Testis (tissue), 3 donors: ENCODE measurements around the gene SLC38A5. TPM values are rescaled to one million over a fixed set of nuclear protein-coding genes. Genes with fewer than 3 reads are reported as not detected.

ENCODE experiments used
- DNase-seq: peaks from one replicate; pipeline ENCODE4 v3.0.0-alpha.2; 2019
- H3K27ac ChIP-seq, 2 donors: fragments of 200-600 bp; sonication (generic); one replicate each; pipeline ENCODE4 v1.5.1; 2019
- H3K27me3 ChIP-seq: fragments of 200-600 bp; sonication (generic); one replicate; pipeline ENCODE4 v1.5.1; 2019
- H3K36me3 ChIP-seq: fragments of 200-600 bp; sonication (generic); one replicate; pipeline ENCODE4 v1.5.1; 2017; ENCODE audit warnings: low read depth; ENCODE audit errors: missing control alignments
- H3K4me1 ChIP-seq: fragments of 200-600 bp; sonication (generic); one replicate; pipeline ENCODE4 v1.5.1; 2019
- H3K4me3 ChIP-seq, 2 donors: fragments of 200-600 bp; sonication (generic); one replicate each; pipeline ENCODE4 v1.5.1; 2017 to 2019
- H3K9me3 ChIP-seq: fragments of 200-600 bp; sonication (generic); one replicate; pipeline ENCODE4 v1.5.1; 2017
- POLR2A ChIP-seq: fragments of 450-650 bp; IDR thresholded peaks from one replicate; pipeline ENCODE4 v1.6.1; 2017; ENCODE audit warnings: antibody characterized with exemption, mild to moderate bottlenecking, moderate library complexity
- WGBS, 2 donors: methylation state at CpG; one replicate each; pipeline ENCODE4 v1.1.5; 2018; 5-methylcytosine and 5-hydroxymethylcytosine counted together
- intact Hi-C: fragments of 100-400 bp; cut with DNase I; formaldehyde crosslinking; loops from one replicate; pipeline ENCODE4 v1.15.1; 2023; ENCODE audit warnings: low total_unique reads
- polyA plus RNA-seq: library from polyadenylated mRNA; stranded (reverse); fragments of 350-450 nt; fragmentation: Illumina TruSeq; extraction: RNeasy Lipid Tissue Mini Kit (QIAGEN cat#74804); gene quantifications from one replicate; pipeline ENCODE4 v1.2.3, GENCODE V29; 2014; ENCODE audit warnings: low read depth, low replicate concordance; ENCODE audit not compliant: insufficient read depth
- total RNA-seq, 2 donors: library from RNA; depleted of rRNA; stranded (reverse); fragments of >200 nt; gene quantifications; one replicate each; pipeline ENCODE4 v1.2.3, GENCODE V29; 2016
- TF ChIP-seq, protein P1 (sequence below), 3 experiments: fragments of 450-650 bp in 2 of 3; fragments of 200-600 bp in 1 of 3; sonication (generic) in 1 of 3; IDR thresholded peaks; one replicate each; pipeline ENCODE4 v1.5.1; 2016 to 2019; ENCODE audit warnings: antibody characterized with exemption in 3 of 3, mild to moderate bottlenecking in 2 of 3, moderate library complexity in 1 of 3

Gene SLC38A5
- total and polyA plus RNA-seq, 3 donors from 2014 or later, result 2.5 to 4.2 (median 3.5) TPM

DNA sequence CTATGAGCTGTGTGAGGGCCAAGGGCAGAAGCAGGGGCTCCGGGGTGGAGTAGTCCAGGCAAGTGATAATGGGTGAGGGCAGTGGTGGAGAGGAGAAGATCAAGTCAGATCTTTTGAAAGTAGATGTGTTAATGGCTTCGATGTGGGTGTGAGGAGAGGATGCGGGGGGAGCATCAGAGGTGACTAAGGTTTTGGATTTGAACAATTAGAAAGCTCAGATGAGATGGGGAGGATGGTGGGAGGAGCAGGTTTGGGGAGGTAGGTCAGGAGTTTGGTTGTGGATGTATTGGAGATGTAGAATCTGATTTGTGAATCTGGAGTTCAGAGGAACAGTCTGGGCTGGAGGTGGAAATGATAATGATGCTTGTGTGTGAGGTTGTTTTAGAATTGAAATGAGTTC lies 10.5 kb upstream of the SLC38A5 start:
- DNase-seq, result no peak
- intact Hi-C loops, result no loop called here
- H3K27ac ChIP-seq, result no peak overlapping the region
- 94 to 96% methylated on average over 3 of the region's 3 CpGs for WGBS, 2 donors
- no peaks in the 10 kb centered on the region for H3K36me3 ChIP-seq
- H3K9me3 ChIP-seq, result no peaks in the 10 kb centered on the region
- H3K27me3 ChIP-seq, result no peaks in the 10 kb centered on the region
- H3K4me1 ChIP-seq, result no peaks in the 10 kb centered on the region
- H3K4me3 ChIP-seq, result no peak overlapping the region
- no peak for TF ChIP-seq POLR2A
- TF ChIP-seq, protein P1, sequence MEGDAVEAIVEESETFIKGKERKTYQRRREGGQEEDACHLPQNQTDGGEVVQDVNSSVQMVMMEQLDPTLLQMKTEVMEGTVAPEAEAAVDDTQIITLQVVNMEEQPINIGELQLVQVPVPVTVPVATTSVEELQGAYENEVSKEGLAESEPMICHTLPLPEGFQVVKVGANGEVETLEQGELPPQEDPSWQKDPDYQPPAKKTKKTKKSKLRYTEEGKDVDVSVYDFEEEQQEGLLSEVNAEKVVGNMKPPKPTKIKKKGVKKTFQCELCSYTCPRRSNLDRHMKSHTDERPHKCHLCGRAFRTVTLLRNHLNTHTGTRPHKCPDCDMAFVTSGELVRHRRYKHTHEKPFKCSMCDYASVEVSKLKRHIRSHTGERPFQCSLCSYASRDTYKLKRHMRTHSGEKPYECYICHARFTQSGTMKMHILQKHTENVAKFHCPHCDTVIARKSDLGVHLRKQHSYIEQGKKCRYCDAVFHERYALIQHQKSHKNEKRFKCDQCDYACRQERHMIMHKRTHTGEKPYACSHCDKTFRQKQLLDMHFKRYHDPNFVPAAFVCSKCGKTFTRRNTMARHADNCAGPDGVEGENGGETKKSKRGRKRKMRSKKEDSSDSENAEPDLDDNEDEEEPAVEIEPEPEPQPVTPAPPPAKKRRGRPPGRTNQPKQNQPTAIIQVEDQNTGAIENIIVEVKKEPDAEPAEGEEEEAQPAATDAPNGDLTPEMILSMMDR (IDR thresholded peaks at IDR 0.05), result no peak

DNA sequence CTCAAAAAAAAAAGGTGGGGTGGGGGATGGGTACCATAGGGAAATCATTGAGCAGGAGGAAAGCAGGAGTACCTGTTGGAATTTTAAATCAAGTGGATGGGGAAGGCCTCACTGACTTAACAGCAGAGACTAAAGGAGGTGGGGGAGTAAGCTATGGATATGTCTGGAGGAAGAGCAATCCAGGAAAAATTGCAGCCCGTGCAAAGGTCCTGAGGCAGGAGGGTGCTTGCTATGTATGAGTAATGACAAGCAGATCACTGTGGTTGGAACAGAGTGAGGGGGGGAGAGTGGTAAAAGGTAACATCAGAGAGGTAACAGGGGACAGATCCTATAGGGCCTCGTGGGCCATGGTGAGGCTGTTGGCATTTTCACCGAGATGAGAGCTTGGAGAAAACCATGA lies 10.1 kb upstream of the SLC38A5 start:
- Histone ChIP-seq H3K4me1 (no peaks in the 10 kb centered on the region), H3K36me3 (no peaks in the 10 kb centered on the region), H3K27ac (no peak overlapping the region), H3K4me3 (no peak overlapping the region), H3K27me3 (no peaks in the 10 kb centered on the region), H3K9me3 (no peaks in the 10 kb centered on the region)
- DNase-seq, result no peak
- intact Hi-C loops, result no loop called here
- no peak for TF ChIP-seq POLR2A
- TF ChIP-seq, protein P1 (IDR thresholded peaks at IDR 0.05), result no peak
- WGBS, 2 donors, result 82 to 90% methylated on average over 3 of the region's 3 CpGs

DNA sequence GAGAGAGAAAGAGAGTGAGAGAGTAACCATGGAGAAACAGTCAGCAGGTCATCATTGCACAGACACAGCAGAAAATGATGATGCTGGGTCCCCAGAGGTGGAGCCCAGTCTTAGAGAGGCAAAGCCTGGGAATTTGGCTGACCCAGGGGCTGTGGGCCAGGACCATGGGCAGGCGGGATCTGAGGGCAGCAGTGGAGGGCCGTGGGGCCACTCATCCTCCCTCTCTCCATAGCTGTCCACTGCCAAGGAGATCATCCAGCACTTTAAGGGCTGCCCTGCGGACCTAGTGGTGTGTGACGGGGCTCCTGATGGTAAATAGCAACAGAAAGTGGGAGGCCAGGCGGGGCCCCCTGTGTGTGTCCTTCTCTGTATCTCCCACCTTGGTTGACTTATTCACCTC lies 8.7 kb upstream of the SLC38A5 start:
- intact Hi-C loops, result no loop called here
- Histone ChIP-seq H3K9me3 (no peaks in the 10 kb centered on the region), H3K4me1 (peaks cover 1% of the 10 kb centered on the region), H3K27ac (no peak overlapping the region), H3K4me3 (no peak overlapping the region), H3K36me3 (no peaks in the 10 kb centered on the region), H3K27me3 (no peaks in the 10 kb centered on the region)
- no peak for TF ChIP-seq POLR2A
- TF ChIP-seq, protein P1 (IDR thresholded peaks at IDR 0.05), result no peak
- 77 to 88% methylated on average over 5 of the region's 5 CpGs for WGBS, 2 donors
- no peak for DNase-seq

DNA sequence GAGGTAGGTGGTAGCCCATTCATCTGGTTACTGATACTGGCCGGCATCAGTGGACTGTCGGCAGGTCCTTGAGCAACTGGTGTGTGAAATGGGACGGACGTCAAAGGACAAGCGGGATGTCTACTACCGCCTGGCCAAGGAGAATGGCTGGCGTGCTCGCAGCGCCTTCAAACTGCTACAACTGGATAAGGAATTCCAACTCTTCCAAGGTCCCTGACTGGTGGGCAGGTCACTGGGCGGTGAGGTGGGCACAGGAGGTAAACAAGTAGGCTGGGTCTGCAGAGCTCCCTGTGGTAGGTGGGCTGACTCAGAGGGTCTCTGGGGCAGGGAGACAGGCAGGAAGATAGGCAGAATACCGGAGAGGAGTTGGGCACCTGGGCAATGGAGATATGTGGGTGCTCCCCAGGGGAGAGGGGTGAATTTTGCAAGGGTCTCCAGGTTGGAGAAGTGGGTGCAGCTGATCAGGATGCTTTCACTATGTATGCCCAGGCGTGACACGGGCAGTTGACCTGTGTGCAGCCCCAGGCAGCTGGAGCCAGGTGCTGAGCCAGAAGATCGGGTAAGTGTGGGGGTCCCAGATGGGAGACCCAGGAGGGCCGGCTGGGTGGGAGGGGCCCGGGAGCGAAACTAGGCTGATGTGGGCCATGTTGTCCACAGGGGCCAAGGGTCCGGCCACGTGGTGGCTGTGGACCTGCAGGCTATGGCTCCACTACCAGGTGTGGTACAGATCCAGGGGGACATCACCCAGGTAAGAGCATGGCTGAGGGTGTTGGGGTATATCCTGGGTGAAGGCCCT lies 8.1 kb upstream of the SLC38A5 start:
- intact Hi-C loops, result no loop called here
- Histone ChIP-seq H3K36me3 (no peaks in the 10 kb centered on the region), H3K4me3 (no peak overlapping the region), H3K4me1 (peaks cover 7% of the 10 kb centered on the region), H3K27me3 (no peaks in the 10 kb centered on the region), H3K27ac (no peak overlapping the region), H3K9me3 (no peaks in the 10 kb centered on the region)
- no peak for DNase-seq
- 92 to 98% methylated on average over 8 to 17 of the region's 19 CpGs for WGBS, 2 donors
- no peak for TF ChIP-seq POLR2A
- TF ChIP-seq, protein P1 (IDR thresholded peaks at IDR 0.05), result no peak

DNA sequence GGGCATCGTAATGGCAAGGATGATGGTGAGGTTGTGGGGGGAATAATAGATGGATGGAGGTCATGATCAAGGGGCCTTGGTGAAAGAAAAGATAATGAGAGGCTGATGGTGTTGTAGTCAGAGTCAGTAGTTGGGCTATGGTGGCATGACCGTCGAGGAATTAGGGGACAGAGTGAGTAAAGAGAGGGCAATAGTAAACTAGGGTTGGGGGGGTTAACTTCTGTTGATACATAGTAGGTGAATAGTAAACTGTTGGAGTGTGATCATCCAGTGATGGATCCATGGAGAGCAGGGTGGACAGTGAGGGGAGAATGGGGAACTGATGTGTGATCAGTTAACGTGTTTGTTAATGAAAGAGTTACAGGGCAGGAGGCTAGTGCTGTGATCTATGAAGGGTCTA lies 6.9 kb upstream of the SLC38A5 start:
- WGBS, 2 donors, result 34 to 54% methylated on average over 4 of the region's 4 CpGs
- H3K27me3 ChIP-seq, result no peaks in the 10 kb centered on the region
- H3K4me3 ChIP-seq, result peak overlapping the region in 1 of 2 donors; percentile 75
- no peak overlapping the region for H3K27ac ChIP-seq
- DNase-seq, result no peak
- intact Hi-C loops, result no loop called here
- no peaks in the 10 kb centered on the region for H3K9me3 ChIP-seq
- H3K36me3 ChIP-seq, result no peaks in the 10 kb centered on the region
- peaks cover 7% of the 10 kb centered on the region for H3K4me1 ChIP-seq
- TF ChIP-seq, protein P1 (IDR thresholded peaks at IDR 0.05), result no peak
- no peak for TF ChIP-seq POLR2A
